T-helper 9 cell (primary cell): Measurements from ENCODE around the gene GALNT9.
"Not testable (repeated sequence)": the region's sequence is repeated elsewhere in the genome, so short reads cannot be mapped to it uniquely, and the experiment has no call there.

Source experiments
- DNase-seq: peaks from one replicate; pipeline ENCODE4 v3.0.0-alpha.2; 2020

The GALNT9 gene

GRCh38 chr12:132278401-132279183 is 50.8 kb downstream of the GALNT9 start:
- no peak for DNase-seq

- DNase-seq = no peak
These were observed 51.4 kb downstream of the GALNT9 start for GRCh38 chr12:132277949-132278348.

GRCh38 chr12:132277374-132277941 is 51.9 kb downstream of the GALNT9 start:
- DNase-seq = no peak

DNA sequence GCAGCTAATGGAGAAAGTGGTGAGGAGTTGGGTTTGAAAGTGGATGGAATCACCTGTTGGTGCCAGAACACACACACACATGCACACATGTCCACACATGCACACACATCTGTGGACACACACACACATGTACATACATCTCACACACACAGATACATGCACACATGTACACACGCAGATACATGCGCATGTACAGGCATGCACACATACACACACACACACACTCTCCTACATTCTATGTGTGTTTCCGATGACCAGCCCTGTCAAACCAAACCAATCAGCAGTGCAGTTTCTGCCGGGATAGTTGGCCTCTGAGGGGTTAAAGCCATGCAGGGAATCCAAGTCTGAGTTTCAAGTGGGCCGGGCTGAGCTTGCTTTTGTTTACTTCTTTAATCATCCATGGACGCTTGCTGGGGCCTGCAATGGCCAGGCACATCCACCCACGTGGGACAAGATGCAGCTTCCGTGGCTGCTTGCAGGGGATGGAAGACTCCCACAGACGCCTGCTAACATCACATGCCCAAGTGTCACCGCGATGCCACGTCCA is 52.5 kb downstream of the GALNT9 start:
- DNase-seq = no peak

- DNase-seq = no peak
These were observed 53.1 kb downstream of the GALNT9 start for GRCh38 chr12:132276066-132276826.

- DNase-seq = no peak
These were observed 53.8 kb downstream of the GALNT9 start for GRCh38 chr12:132275631-132276030.

DNA sequence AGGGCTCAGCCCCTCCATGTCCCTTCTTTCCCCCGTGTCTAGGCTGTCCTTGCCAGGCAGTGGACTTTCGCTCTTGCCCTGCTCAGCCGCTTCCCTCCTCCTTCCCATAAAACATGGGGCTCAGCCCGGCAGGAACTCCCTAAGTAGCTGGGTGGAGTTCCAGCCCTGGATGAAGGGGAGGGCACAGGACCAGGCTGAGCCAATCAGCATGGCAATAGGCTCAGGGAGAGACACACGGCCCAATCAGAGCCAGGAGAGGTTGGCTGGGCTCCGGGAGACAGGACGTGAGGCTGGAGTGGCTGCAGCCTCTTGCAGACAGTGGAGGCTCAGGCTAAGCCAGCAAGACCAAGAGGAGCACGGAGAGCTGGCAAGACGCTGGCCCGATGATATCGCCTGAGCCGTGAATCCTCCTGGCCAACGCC is 54.3 kb downstream of the GALNT9 start:
- DNase-seq = no peak

DNA sequence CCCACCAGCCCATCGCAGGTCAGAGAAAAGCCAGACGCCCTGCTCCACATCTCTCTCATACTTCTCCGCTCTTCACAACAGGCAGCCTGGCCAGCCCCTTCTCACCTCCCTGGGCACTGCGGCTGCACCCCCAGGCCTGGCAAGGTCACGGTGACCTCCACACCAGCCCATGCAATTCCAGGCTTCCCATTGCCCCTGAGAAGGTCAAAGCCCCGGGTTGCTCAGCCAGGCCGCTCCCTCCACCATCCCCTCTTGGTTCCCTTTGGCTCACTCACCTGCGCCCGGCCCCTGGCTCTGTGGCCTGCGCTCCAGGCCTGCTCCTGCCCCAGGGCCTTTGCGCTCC is 55.4 kb downstream of the GALNT9 start:
- no peak for DNase-seq

DNA sequence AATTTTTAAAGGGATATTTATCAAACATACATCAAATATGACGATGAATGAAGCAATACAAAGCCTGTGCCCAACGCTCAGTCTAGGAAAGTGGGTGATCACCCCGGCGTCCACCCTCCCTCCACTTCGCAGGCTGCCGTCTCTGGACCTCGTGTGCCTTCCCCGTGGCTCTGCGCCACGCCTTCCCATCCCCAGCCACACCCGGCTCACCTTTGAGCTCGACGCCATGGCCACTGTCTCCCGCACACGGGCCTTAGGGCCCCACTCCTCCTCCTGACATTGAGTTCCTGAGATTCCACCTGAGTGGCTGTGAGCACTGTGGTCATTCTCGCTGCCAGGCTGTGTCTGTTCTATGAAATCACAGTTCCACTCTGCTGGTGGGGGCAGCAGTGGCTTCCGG is 56.7 kb downstream of the GALNT9 start:
- DNase-seq = no peak

- no peak for DNase-seq
These were observed 57.7 kb downstream of the GALNT9 start for GRCh38 chr12:132271755-132272092.

- DNase-seq = no peak
These were observed 58.2 kb downstream of the GALNT9 start for GRCh38 chr12:132270969-132271754.

DNA sequence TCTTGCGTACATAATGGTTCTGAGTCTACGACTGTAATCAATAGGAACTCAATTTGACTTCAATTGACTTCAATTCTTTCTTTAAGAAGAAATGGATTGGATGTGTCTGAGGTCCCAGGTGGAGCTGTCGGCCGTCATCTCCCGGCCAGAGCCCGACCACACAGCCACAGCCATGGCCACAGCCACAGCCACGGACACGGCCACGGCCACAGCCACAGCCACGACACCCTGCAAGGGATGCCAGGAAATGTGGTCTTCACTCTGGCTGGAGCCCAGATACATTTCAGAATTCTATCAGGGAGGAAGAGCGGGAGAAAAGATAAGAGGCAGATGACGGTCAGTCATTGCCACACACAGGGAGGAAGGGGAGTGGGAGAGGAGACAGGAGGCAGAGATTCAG is 58.9 kb downstream of the GALNT9 start:
- no peak for DNase-seq

DNA sequence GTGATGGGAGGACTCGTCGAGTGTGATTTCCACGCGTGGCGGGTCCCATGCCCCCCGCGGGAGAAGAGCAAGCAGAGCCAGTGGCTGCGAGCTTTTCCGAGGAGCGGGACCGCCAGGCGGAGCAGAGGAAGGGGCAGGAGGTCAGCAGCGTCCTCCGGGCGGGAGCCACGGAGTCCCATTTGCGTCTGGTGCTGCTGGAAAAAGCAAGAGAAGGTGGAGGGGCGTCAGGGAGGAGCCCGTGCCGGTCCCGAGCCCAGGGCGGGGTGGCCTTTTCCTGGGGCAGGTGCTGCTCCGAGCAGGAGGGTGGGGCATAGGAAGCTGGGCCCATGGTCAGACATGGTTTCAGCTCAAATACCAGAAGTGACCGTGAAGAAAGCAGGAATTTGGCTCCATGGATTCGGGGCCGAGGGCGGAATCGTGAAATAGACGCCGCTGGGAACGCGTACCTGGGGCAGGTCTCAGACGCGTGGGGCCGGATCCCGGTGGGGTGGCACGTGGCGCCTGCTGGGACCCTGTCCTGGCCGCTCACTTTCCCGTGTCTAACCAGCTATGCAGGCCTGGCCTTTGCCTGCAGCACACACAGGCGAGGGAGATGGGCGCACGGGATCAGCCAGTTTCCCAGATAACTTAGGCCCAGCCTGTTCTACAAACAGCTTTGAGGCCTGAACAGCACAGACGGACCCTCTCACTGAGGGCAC is 60.0 kb downstream of the GALNT9 start:
- no peak for DNase-seq

- DNase-seq = no peak
These were observed 60.7 kb downstream of the GALNT9 start for GRCh38 chr12:132268674-132269073.

GRCh38 chr12:132267873-132268272 is 61.5 kb downstream of the GALNT9 start:
- DNase-seq = no peak

DNA sequence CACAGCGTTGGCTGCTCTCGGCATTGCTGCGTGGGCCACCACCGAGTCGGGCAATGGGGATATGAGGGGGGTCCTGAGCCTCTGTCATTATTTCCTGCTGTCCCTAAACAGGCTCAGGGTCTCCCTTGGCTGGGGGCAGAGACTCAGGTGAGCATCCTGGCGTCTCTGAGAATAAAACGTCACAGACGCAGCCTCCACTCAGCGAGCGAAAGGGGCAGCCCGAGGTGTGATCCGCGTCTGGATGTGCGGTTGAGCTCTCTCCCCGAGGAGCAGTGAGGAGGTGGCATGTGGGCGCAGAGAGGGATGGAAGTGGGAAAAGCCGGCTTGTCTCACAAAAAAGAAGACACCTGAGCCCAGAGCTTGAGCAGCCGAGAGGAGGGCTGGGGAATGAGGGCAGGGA is 62.6 kb downstream of the GALNT9 start:
- no peak for DNase-seq

- DNase-seq = no peak
These were observed 63.0 kb downstream of the GALNT9 start for GRCh38 chr12:132266370-132266769.

DNA sequence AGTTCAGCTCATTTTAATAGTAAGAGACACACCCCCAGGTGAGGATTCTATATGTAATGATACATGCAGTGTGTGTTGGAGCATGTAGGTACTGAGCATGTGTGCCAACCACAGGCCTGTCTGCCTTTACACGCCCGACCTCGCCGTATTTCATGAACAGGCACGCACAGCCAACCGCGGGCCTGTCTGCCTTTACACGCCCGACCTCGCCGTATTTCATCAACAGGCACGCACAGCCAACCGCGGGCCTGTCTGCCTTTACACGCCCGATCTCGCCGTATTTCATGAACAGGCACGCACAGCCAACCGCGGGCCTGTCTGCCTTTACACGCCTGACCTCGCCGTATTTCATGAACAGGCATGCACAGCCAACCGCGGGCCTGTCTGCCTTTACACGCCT is 63.6 kb downstream of the GALNT9 start:
- DNase-seq = not testable (repeated sequence)

GRCh38 chr12:132265056-132265800 is 64.2 kb downstream of the GALNT9 start:
- DNase-seq = no peak

- DNase-seq = no peak
These were observed 65.0 kb downstream of the GALNT9 start for GRCh38 chr12:132264086-132265010.
